Measurements from ENCODE around the gene DCBLD2.

The DCBLD2 gene

GRCh38 chr3:98829246-98829832 is 72.2 kb downstream of the DCBLD2 start:
- WGBS (ENCODE audit: extremely low coverage, insufficient coverage, insufficient read length): no CpG with 5 or more reads among the region's 1 CpG
- H3K14ac ChIP-seq (ENCODE audit: low read length): no peak overlapping the region

DNA sequence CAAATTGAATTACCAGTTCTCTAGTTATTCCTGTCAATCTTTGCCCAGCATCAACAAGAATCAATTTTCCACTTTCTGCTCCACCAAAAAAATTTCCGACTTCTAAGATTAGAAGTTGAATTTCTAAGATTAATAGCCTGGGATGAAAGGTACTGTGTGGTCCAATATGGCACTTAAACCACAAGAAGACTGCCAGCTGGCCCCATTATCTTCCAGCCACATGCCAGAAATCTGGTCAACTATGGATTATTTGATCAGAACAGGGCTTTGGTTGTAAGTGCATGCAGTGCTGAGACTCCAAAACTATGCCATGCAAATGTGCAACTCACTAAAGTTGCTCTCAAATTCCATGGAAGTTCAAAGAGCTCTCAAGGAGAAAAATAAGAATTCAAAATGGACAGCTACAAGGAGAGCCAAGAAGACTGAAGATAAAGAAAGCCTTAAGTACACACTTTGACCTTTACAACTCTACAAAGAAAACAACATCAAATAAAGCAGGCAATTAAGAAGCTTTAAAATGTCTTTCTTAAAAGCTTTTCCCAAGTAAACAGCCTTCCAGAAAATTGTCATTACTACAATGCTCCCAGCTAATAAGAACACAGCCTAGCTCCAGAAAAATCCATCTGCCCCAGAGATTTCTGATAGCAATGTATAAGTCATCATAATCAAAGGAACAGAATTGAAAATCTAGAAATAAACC is 74.1 kb downstream of the DCBLD2 start:
- no peak for DNase-seq
- no peak overlapping the region for H4K12ac ChIP-seq (ENCODE audit: low read depth, low read length)
- no peak overlapping the region for H3K9ac ChIP-seq (ENCODE audit: low read length)
- H2AK5ac ChIP-seq (ENCODE audit: low read length): no peak overlapping the region
- H2BK120ac ChIP-seq (ENCODE audit: insufficient read depth, low read length, poor library complexity): no peak overlapping the region
- no peak overlapping the region for H3K18ac ChIP-seq (ENCODE audit: low read length)
- H3K27me3 ChIP-seq (ENCODE audit: insufficient read depth, low read length): no peaks in the 10 kb centered on the region
- H3K4me1 ChIP-seq (ENCODE audit: control insufficient read depth in 1 of 2, insufficient read depth in 2 of 2, low read length in 2 of 2): no peaks in the 10 kb centered on the region
- H3K79me2 ChIP-seq (ENCODE audit: control insufficient read depth, insufficient read depth, low read length, poor library complexity): no peaks in the 10 kb centered on the region
- no peak overlapping the region for H3K23ac ChIP-seq (ENCODE audit: low read length)
- H3K14ac ChIP-seq (ENCODE audit: low read length): no peak overlapping the region
- H3K9me3 ChIP-seq (ENCODE audit: insufficient read depth, low read depth, low read length): no peaks in the 10 kb centered on the region
- H3K4ac ChIP-seq (ENCODE audit: low read depth, low read length): no peak overlapping the region
- no peak overlapping the region for H3K27ac ChIP-seq (ENCODE audit: low read depth, low read length)
- H3K4me3 ChIP-seq (ENCODE audit: low read depth, low read length): no peak overlapping the region
- no peak overlapping the region for H2AFZ ChIP-seq (ENCODE audit: insufficient read depth, low read length, poor library complexity)
- H3K4me2 ChIP-seq (ENCODE audit: low read length): no peak overlapping the region
- no CpG with 5 or more reads among the region's 1 CpG for WGBS (ENCODE audit: extremely low coverage, insufficient coverage, insufficient read length)
- H2BK12ac ChIP-seq (ENCODE audit: low read length): no peak overlapping the region
- no peaks in the 10 kb centered on the region for H3K79me1 ChIP-seq (ENCODE audit: low read length)
- no peak overlapping the region for H4K91ac ChIP-seq (ENCODE audit: low read depth, low read length)
- H4K8ac ChIP-seq (ENCODE audit: low read depth, low read length): no peak overlapping the region
- no peak overlapping the region for H2BK5ac ChIP-seq (ENCODE audit: low read depth, low read length, poor library complexity)
- no peaks in the 10 kb centered on the region for H3K36me3 ChIP-seq (ENCODE audit: control insufficient read depth in 1 of 2, insufficient read depth in 2 of 2, low read length in 2 of 2)

More at GRCh38 chr3:98829246-98829832, 72.2 kb downstream of the DCBLD2 start:
- no peaks in the 10 kb centered on the region for H3K27me3 ChIP-seq (ENCODE audit: insufficient read depth, low read length)
- no peak overlapping the region for H2AK5ac ChIP-seq (ENCODE audit: low read length)
- H3K27ac ChIP-seq (ENCODE audit: low read depth, low read length): no peak overlapping the region
- DNase-seq: no peak
- H3K79me2 ChIP-seq (ENCODE audit: control insufficient read depth, insufficient read depth, low read length, poor library complexity): no peaks in the 10 kb centered on the region
- no peak overlapping the region for H4K12ac ChIP-seq (ENCODE audit: low read depth, low read length)
- H4K91ac ChIP-seq (ENCODE audit: low read depth, low read length): no peak overlapping the region
- no peak overlapping the region for H3K9ac ChIP-seq (ENCODE audit: low read length)
- no peaks in the 10 kb centered on the region for H3K4me1 ChIP-seq (ENCODE audit: control insufficient read depth in 1 of 2, insufficient read depth in 2 of 2, low read length in 2 of 2)
- no peak overlapping the region for H4K8ac ChIP-seq (ENCODE audit: low read depth, low read length)
- H3K4me2 ChIP-seq (ENCODE audit: low read length): no peak overlapping the region
- no peak overlapping the region for H3K4me3 ChIP-seq (ENCODE audit: low read depth, low read length)
- no peak overlapping the region for H3K23ac ChIP-seq (ENCODE audit: low read length)
- peaks cover 3% of the 10 kb centered on the region for H3K9me3 ChIP-seq (ENCODE audit: insufficient read depth, low read depth, low read length)
- peaks cover 2 to 6% of the 10 kb centered on the region in 2 experiments for H3K36me3 ChIP-seq (ENCODE audit: control insufficient read depth in 1 of 2, insufficient read depth in 2 of 2, low read length in 2 of 2)
- no peak overlapping the region for H2AFZ ChIP-seq (ENCODE audit: insufficient read depth, low read length, poor library complexity)
- H3K79me1 ChIP-seq (ENCODE audit: low read length): no peaks in the 10 kb centered on the region
- no peak overlapping the region for H2BK12ac ChIP-seq (ENCODE audit: low read length)
- H2BK5ac ChIP-seq (ENCODE audit: low read depth, low read length, poor library complexity): no peak overlapping the region
- no peak overlapping the region for H2BK120ac ChIP-seq (ENCODE audit: insufficient read depth, low read length, poor library complexity)
- no peak overlapping the region for H3K18ac ChIP-seq (ENCODE audit: low read length)
- H3K4ac ChIP-seq (ENCODE audit: low read depth, low read length): no peak overlapping the region

- Histone ChIP-seq H3K9me3 (ENCODE audit: insufficient read depth, low read depth, low read length) (no peaks in the 10 kb centered on the region), H2BK12ac (ENCODE audit: low read length) (no peak overlapping the region)
- WGBS (ENCODE audit: extremely low coverage, insufficient coverage, insufficient read length): no CpG with 5 or more reads among the region's 3 CpGs
Measured at GRCh38 chr3:98826126-98826525, 75.4 kb downstream of the DCBLD2 start.

DNA sequence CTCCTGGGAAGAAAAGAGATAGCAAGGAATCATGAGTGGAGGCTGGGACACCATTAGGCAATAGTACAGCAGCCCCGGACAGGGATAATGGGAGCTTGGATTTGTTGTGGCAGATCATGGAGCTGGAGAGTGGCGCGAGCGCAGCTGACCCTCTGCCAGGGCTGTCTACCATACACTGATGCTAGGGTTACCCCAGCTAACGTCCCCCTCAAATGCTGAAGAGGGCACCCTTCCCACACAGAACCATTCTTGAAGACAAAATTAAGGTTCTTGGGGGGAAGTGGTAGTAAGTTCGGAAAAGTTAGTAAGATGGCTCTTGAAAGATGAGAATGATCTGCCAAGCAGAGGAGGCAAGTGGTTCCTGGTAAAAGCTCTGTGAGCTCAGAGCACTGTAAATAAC is 77.2 kb downstream of the DCBLD2 start:
- Histone ChIP-seq H4K91ac (ENCODE audit: low read depth, low read length) (no peak overlapping the region), H2BK5ac (ENCODE audit: low read depth, low read length, poor library complexity) (no peak overlapping the region), H3K18ac (ENCODE audit: low read length) (no peak overlapping the region), H2BK12ac (ENCODE audit: low read length) (no peak overlapping the region), H3K23ac (ENCODE audit: low read length) (no peak overlapping the region), H3K27me3 (ENCODE audit: insufficient read depth, low read length) (no peaks in the 10 kb centered on the region), H3K36me3 (ENCODE audit: control insufficient read depth in 1 of 2, insufficient read depth in 2 of 2, low read length in 2 of 2) (peaks cover 0 to 1% of the 10 kb centered on the region in 2 experiments), H2BK120ac (ENCODE audit: insufficient read depth, low read length, poor library complexity) (no peak overlapping the region), H3K4ac (ENCODE audit: low read depth, low read length) (no peak overlapping the region), H3K4me3 (ENCODE audit: low read depth, low read length) (no peak overlapping the region), H4K8ac (ENCODE audit: low read depth, low read length) (no peak overlapping the region), H3K9ac (ENCODE audit: low read length) (no peak overlapping the region), H3K79me2 (ENCODE audit: control insufficient read depth, insufficient read depth, low read length, poor library complexity) (no peaks in the 10 kb centered on the region), H3K14ac (ENCODE audit: low read length) (no peak overlapping the region), H3K27ac (ENCODE audit: low read depth, low read length) (no peak overlapping the region), H2AK5ac (ENCODE audit: low read length) (no peak overlapping the region), H4K12ac (ENCODE audit: low read depth, low read length) (no peak overlapping the region), H3K9me3 (ENCODE audit: insufficient read depth, low read depth, low read length) (no peaks in the 10 kb centered on the region), H3K4me2 (ENCODE audit: low read length) (no peak overlapping the region), H3K79me1 (ENCODE audit: low read length) (no peaks in the 10 kb centered on the region), H2AFZ (ENCODE audit: insufficient read depth, low read length, poor library complexity) (no peak overlapping the region), H3K4me1 (ENCODE audit: control insufficient read depth in 1 of 2, insufficient read depth in 2 of 2, low read length in 2 of 2) (no peaks in the 10 kb centered on the region)
- no peak for DNase-seq
- no CpG with 5 or more reads among the region's 6 CpGs for WGBS (ENCODE audit: extremely low coverage, insufficient coverage, insufficient read length)

More at GRCh38 chr3:98826126-98826525, 75.4 kb downstream of the DCBLD2 start:
- no peak overlapping the region for H2AFZ ChIP-seq (ENCODE audit: insufficient read depth, low read length, poor library complexity)
- H3K4me3 ChIP-seq (ENCODE audit: low read depth, low read length): no peak overlapping the region
- no peak overlapping the region for H4K8ac ChIP-seq (ENCODE audit: low read depth, low read length)
- H4K91ac ChIP-seq (ENCODE audit: low read depth, low read length): no peak overlapping the region
- no peak for DNase-seq
- H2AK5ac ChIP-seq (ENCODE audit: low read length): no peak overlapping the region
- H3K27ac ChIP-seq (ENCODE audit: low read depth, low read length): no peak overlapping the region
- no peaks in the 10 kb centered on the region for H3K4me1 ChIP-seq (ENCODE audit: control insufficient read depth in 1 of 2, insufficient read depth in 2 of 2, low read length in 2 of 2)
- H2BK5ac ChIP-seq (ENCODE audit: low read depth, low read length, poor library complexity): no peak overlapping the region
- no peaks in the 10 kb centered on the region for H3K27me3 ChIP-seq (ENCODE audit: insufficient read depth, low read length)
- no peak overlapping the region for H3K14ac ChIP-seq (ENCODE audit: low read length)
- no peak overlapping the region for H3K4me2 ChIP-seq (ENCODE audit: low read length)
- H4K12ac ChIP-seq (ENCODE audit: low read depth, low read length): no peak overlapping the region
- H3K36me3 ChIP-seq (ENCODE audit: control insufficient read depth in 1 of 2, insufficient read depth in 2 of 2, low read length in 2 of 2): peaks cover 0 to 1% of the 10 kb centered on the region in 2 experiments
- H3K18ac ChIP-seq (ENCODE audit: low read length): no peak overlapping the region
- no peaks in the 10 kb centered on the region for H3K79me1 ChIP-seq (ENCODE audit: low read length)
- no peaks in the 10 kb centered on the region for H3K79me2 ChIP-seq (ENCODE audit: control insufficient read depth, insufficient read depth, low read length, poor library complexity)
- H2BK120ac ChIP-seq (ENCODE audit: insufficient read depth, low read length, poor library complexity): no peak overlapping the region
- H3K4ac ChIP-seq (ENCODE audit: low read depth, low read length): no peak overlapping the region
- H3K9ac ChIP-seq (ENCODE audit: low read length): no peak overlapping the region
- no peak overlapping the region for H3K23ac ChIP-seq (ENCODE audit: low read length)

Measured in trophoblast cell (in vitro differentiated cells and primary cell).